ENCODE measurements around the gene PCYT1A.
"Not testable (repeated sequence)": the region's sequence is repeated elsewhere in the genome, so short reads cannot be mapped to it uniquely, and the experiment has no call there.

Gene PCYT1A

GRCh38 chr3:196219194-196219969 lies 68.1 kb downstream of the PCYT1A start:
- H3K27ac Mint-ChIP-seq: peak overlapping the region; percentile 84
- H3K4me1 Mint-ChIP-seq (ENCODE audit: low read depth): peaks cover 47% of the 10 kb centered on the region
- intact Hi-C loops (cut with micrococcal nuclease): no loop called here

GRCh38 chr3:196218155-196218712 lies 69.3 kb downstream of the PCYT1A start:
- Mint-ChIP-seq H3K36me3 (ENCODE audit: low read depth) (no peaks in the 10 kb centered on the region), H3K27ac (no peak overlapping the region), H3K27me3 (peaks cover 9% of the 10 kb centered on the region), H3K9me3 (no peaks in the 10 kb centered on the region), H3K4me3 (no peak overlapping the region), H3K4me1 (ENCODE audit: low read depth) (peaks cover 45% of the 10 kb centered on the region)
- intact Hi-C loops (cut with micrococcal nuclease): no loop called here

More at GRCh38 chr3:196219194-196219969, 68.1 kb downstream of the PCYT1A start:
- Mint-ChIP-seq H3K4me3 (peak overlapping the region; percentile 56), H3K27me3 (peaks cover 7% of the 10 kb centered on the region), H3K9me3 (no peaks in the 10 kb centered on the region), H3K36me3 (ENCODE audit: low read depth) (no peaks in the 10 kb centered on the region)

DNA sequence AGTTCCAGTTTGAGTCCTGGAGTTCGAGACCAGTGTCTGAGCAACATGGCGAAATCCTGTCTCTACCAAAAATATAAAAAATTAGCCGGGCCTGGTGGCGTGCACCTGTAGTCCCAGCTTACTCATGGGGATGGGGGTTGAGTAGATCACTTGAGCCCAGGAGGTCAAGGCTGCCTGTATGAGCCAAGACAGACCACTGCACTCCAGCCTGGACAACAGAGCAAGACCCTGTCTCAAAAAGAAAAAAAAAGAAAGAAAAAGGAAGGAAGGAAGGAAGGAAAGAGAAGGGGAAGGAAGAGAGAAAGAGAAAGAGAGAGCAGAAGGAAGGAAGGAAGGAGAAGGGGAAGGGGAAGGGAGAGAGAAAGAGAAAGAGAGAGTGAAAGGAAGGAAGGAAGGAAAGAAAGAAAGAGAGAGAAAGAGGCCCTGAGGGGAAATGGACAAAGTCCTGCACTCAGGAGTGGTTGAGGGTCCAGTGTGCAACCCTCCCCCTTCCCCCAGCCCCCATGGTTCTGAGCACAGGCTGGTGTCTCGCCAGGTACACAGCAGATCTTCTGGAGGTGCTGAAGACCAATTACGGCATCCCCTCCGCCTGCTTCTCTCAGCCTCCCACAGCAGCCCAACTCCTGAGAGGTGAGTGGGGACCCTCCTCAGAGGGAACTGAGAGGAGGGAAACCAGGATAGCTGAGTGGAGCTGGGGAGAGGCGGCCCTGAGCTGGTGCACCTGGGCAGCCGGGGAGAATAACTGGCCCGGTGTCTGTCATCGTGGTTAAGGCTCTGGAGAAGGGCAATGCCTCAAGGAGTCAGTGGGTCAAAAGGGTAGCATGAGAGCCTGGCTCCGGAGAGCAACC lies 70.0 kb downstream of the PCYT1A start:
- Mint-ChIP-seq H3K9me3 (no peaks in the 10 kb centered on the region), H3K36me3 (ENCODE audit: low read depth) (no peaks in the 10 kb centered on the region), H3K27me3 (peaks cover 9% of the 10 kb centered on the region), H3K4me1 (ENCODE audit: low read depth) (peaks cover 43% of the 10 kb centered on the region), H3K27ac (no peak overlapping the region), H3K4me3 (no peak overlapping the region)
- intact Hi-C loops (cut with micrococcal nuclease): no loop called here

DNA sequence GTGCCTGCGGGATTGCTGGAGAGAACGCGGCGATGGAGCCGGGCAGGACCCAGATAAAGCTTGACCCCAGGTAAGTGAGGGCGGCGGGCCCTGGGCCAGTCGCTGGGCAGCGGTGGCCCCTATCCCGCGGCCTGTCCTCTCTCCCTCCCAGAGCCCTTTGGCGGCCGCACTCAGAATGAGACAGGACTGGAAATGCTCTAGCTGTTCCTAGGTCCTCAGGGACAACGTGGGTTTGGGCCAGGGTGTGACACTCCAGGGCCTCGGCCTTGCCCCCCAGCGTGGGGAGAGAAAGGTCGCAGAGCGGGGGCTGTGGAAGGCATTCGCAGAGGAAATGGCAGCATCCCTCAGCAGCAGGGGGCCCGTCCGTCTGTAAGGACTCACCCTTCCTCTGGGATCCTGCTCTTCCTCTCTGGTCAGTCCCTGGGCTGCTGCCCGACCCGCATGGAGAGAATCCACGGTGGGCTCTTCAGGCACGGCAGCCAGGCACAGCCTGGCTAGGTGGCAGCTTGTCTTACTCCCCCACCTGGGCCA lies 70.8 kb downstream of the PCYT1A start:
- Mint-ChIP-seq H3K36me3 (ENCODE audit: low read depth) (no peaks in the 10 kb centered on the region), H3K4me1 (ENCODE audit: low read depth) (peaks cover 43% of the 10 kb centered on the region), H3K27me3 (peaks cover 9% of the 10 kb centered on the region), H3K4me3 (no peak overlapping the region), H3K9me3 (no peaks in the 10 kb centered on the region), H3K27ac (peak overlapping the region; percentile 19)
- intact Hi-C loops (cut with micrococcal nuclease): no loop called here

- no peaks in the 10 kb centered on the region for H3K36me3 Mint-ChIP-seq (ENCODE audit: low read depth)
- intact Hi-C loops (cut with micrococcal nuclease): no loop called here
- no peak within 1 kb of the TSS for H3K4me3 Mint-ChIP-seq
- H3K9me3 Mint-ChIP-seq: no peaks in the 10 kb centered on the region
- peaks cover 44% of the 10 kb centered on the region for H3K4me1 Mint-ChIP-seq (ENCODE audit: low read depth)
- peak within 1 kb of the TSS; percentile 19 for H3K27ac Mint-ChIP-seq
- H3K27me3 Mint-ChIP-seq: peaks cover 9% of the 10 kb centered on the region
These were observed 71.4 kb downstream of the PCYT1A start, which contains the start of gene SLC51A for GRCh38 chr3:196216089-196216564. TSS of gene SLC51A (plus strand) at chr3:196216534. CDS start at chr3:196216713, 179 bp downstream.

DNA sequence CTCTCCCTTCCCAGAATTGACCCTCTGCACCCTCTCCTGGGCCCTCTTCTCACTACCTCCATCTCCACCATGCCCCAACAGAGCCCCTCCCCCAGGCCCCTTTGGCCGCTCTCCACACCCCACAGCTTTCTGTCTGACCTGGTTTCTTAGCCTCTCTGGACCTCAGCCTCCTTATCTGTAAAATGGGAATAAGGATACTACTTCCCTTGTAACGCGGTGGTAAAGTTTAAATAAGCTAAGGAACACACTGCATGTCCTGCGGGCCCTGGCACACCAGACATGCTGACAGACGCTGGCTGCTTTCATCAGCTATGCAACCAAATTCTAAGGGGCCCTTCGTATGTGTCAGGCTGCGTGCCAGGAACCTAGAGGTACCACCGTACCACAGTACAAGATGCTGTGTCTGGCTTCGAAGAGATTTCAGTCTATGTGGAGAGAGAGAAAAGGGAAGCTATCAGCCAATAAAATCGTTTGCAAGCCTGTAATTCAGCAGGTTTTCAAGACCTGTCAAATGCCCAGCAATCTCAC lies 72.0 kb downstream of the PCYT1A start:
- Mint-ChIP-seq H3K9me3 (no peaks in the 10 kb centered on the region), H3K36me3 (ENCODE audit: low read depth) (no peaks in the 10 kb centered on the region), H3K4me1 (ENCODE audit: low read depth) (peaks cover 42% of the 10 kb centered on the region), H3K27ac (no peak overlapping the region), H3K27me3 (peaks cover 12% of the 10 kb centered on the region), H3K4me3 (no peak overlapping the region)
- intact Hi-C loops (cut with micrococcal nuclease): no loop called here

- H3K36me3 Mint-ChIP-seq (ENCODE audit: low read depth): no peaks in the 10 kb centered on the region
- no peaks in the 10 kb centered on the region for H3K9me3 Mint-ChIP-seq
- peaks cover 40% of the 10 kb centered on the region for H3K4me1 Mint-ChIP-seq (ENCODE audit: low read depth)
- no peak overlapping the region for H3K27ac Mint-ChIP-seq
- H3K4me3 Mint-ChIP-seq: no peak overlapping the region
- peaks cover 16% of the 10 kb centered on the region for H3K27me3 Mint-ChIP-seq
- intact Hi-C loops (cut with micrococcal nuclease): no loop called here
These were observed 72.6 kb downstream of the PCYT1A start for GRCh38 chr3:196214783-196215441.

DNA sequence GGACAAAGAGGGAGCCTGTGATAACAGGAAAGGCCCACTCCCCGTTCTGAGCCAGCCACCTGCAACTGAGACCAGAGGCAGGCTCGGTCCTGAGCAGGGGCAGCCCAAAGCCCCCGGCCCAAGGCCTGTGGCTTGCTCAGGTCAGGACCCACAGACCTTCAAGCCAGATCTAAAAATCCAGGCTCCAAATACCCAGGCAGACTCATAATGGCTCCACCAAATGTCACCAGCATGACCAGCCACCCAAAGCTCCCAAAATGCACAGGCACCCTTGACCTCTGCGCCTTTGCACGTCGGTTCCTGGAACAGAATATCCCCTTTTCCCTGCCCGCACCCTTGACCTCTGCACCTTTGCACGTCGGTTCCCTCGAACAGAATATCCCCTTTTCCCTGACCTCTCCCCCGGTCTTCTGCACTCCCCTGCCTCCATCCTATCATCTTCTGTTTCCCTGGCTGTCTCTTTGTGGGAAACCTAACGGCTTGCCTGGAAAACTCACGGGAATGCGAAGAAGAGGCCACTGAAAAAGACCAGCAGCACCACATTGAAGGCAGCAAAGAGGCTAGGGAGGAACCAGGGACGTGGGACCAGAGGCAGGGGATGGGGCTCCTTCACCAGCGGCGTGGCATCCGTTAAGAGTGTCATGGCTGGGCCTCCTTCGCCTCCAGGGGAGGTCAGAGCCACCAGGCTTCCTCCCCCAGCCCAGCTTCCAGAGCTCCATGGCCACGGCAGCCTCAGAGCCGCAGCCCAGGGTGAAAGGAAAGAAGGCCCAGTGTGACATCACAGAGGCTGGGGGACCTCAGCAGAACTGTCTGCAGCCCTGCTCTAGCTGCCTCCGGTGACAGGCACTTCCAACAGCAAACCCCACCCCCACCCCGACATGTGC lies 76.6 kb downstream of the PCYT1A start, which contains the start of gene ZDHHC19:
TSS of gene ZDHHC19 (minus strand) at position 728 of the 884 bp plus-strand sequence. CDS start at position 643, 85 bp downstream.
- no peaks in the 10 kb centered on the region for H3K36me3 Mint-ChIP-seq (ENCODE audit: low read depth)
- no peak within 1 kb of the TSS for H3K27ac Mint-ChIP-seq
- no peaks in the 10 kb centered on the region for H3K9me3 Mint-ChIP-seq
- peaks cover 29% of the 10 kb centered on the region for H3K27me3 Mint-ChIP-seq
- no peak within 1 kb of the TSS for H3K4me3 Mint-ChIP-seq
- intact Hi-C loops (cut with micrococcal nuclease): no loop called here
- peaks cover 36% of the 10 kb centered on the region for H3K4me1 Mint-ChIP-seq (ENCODE audit: low read depth)

- H3K27ac Mint-ChIP-seq; intact Hi-C loops (cut with micrococcal nuclease); H3K36me3 Mint-ChIP-seq (ENCODE audit: low read depth); H3K4me3 Mint-ChIP-seq; H3K9me3 Mint-ChIP-seq: not testable (repeated sequence)
- H3K27me3 Mint-ChIP-seq: peaks cover 28% of the 10 kb centered on the region
- peaks cover 35% of the 10 kb centered on the region for H3K4me1 Mint-ChIP-seq (ENCODE audit: low read depth)
These were observed 77.4 kb downstream of the PCYT1A start for GRCh38 chr3:196209944-196210672.

GRCh38 chr3:196208942-196209695 lies 78.4 kb downstream of the PCYT1A start:
- intact Hi-C loops (cut with micrococcal nuclease): no loop called here
- Mint-ChIP-seq H3K9me3 (no peaks in the 10 kb centered on the region), H3K27me3 (peaks cover 25% of the 10 kb centered on the region), H3K4me3 (no peak overlapping the region), H3K36me3 (ENCODE audit: low read depth) (no peaks in the 10 kb centered on the region), H3K27ac (no peak overlapping the region), H3K4me1 (ENCODE audit: low read depth) (peaks cover 33% of the 10 kb centered on the region)

GRCh38 chr3:196207833-196208607 lies 79.5 kb downstream of the PCYT1A start:
- peak overlapping the region; percentile 81 for H3K4me3 Mint-ChIP-seq
- no peak overlapping the region for H3K27ac Mint-ChIP-seq
- no peaks in the 10 kb centered on the region for H3K36me3 Mint-ChIP-seq (ENCODE audit: low read depth)
- no peaks in the 10 kb centered on the region for H3K9me3 Mint-ChIP-seq
- H3K4me1 Mint-ChIP-seq (ENCODE audit: low read depth): peaks cover 44% of the 10 kb centered on the region
- peaks cover 27% of the 10 kb centered on the region for H3K27me3 Mint-ChIP-seq
- intact Hi-C loops (cut with micrococcal nuclease): no loop called here

Data from dendritic cell treated with granulocyte-macrophage colony-stimulating factor and Interleukin-4, amounts not matched to agents 40 ng/mL and 50 ng/mL, for 4 days (primary cell).